PC-3 (cell line): ENCODE data around the gene METTL26.

ENCODE experiments used
- EZH2 ChIP-seq: fragments of 300-600 bp; sonication (generic); IDR thresholded peaks from one replicate; pipeline ENCODE4 v1.6.1; 2017; ENCODE audit warnings: antibody characterized with exemption, mild to moderate bottlenecking, low read length; ENCODE audit not compliant: unreplicated experiment
- TF ChIP-seq, protein P1 (sequence below): fragments of 300-600 bp; sonication (generic); conservative IDR thresholded peaks from 2 replicates; pipeline ENCODE4 v1.5.1; 2017; ENCODE audit warnings: antibody characterized with exemption, low read depth, mild to moderate bottlenecking, low read length

DNA sequence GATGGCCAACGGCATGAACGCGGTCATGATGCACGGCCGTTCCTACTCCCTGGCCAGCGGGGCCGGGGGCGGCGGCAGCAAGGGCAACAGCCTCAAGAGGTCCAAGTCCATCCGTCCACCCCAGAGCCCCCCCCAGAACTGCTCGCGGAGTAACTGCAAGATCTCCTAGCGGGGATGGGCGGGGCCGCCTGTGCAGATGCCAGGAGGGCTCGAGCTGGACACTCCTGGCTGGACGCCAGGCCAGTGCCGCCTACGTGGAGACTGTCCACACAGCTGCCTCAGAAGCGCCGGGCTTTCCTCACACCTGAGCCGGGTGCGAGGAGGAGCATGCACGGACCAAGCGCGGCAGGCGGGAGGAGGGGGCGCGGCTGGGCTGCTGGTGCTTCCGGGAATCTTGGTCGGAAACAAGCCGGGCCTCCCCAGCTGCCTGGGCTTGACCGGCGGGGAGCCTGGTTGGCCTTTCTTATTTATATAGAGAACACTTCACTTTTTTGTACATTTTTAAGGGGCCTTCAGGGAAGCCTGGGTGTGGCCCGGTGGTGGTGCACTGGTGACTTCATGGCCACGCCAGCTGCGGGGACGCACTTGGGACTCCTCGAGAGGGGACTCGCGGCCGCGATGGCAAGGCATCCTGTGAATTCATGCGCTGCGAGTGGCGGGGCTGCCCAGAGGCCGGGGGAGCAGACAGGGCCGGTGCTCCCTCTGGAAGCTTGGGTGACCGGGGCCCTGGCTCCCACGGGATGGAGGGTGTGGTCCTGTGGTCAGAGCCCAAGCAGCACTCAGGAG, 8.5 kb downstream of the METTL26 start:
- TF ChIP-seq, protein P1, sequence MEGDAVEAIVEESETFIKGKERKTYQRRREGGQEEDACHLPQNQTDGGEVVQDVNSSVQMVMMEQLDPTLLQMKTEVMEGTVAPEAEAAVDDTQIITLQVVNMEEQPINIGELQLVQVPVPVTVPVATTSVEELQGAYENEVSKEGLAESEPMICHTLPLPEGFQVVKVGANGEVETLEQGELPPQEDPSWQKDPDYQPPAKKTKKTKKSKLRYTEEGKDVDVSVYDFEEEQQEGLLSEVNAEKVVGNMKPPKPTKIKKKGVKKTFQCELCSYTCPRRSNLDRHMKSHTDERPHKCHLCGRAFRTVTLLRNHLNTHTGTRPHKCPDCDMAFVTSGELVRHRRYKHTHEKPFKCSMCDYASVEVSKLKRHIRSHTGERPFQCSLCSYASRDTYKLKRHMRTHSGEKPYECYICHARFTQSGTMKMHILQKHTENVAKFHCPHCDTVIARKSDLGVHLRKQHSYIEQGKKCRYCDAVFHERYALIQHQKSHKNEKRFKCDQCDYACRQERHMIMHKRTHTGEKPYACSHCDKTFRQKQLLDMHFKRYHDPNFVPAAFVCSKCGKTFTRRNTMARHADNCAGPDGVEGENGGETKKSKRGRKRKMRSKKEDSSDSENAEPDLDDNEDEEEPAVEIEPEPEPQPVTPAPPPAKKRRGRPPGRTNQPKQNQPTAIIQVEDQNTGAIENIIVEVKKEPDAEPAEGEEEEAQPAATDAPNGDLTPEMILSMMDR = no peak
- TF ChIP-seq EZH2 = no peak
